AG09309 (cell line): ENCODE measurements around the gene ST6GAL2.

Experiments
- DNase-seq: peaks from one replicate; pipeline ENCODE4 v3.0.0-alpha.2; 2010; ENCODE audit warnings: low read depth
- H3K4me3 ChIP-seq: 2 replicates; pipeline ENCODE4 v1.5.1; 2011; ENCODE audit warnings: mild to moderate bottlenecking, low read depth, low read length, moderate library complexity; ENCODE audit not compliant: control insufficient read depth
- CTCF ChIP-seq: IDR thresholded peaks from 2 replicates; pipeline ENCODE4 v1.5.1; 2011; ENCODE audit warnings: mild to moderate bottlenecking, low read depth, low read length, inconsistent platforms; ENCODE audit not compliant: insufficient read depth, control insufficient read depth; ENCODE audit errors: missing control alignments

Gene ST6GAL2

GRCh38 chr2:106798826-106799552 lies 87.0 kb downstream of the ST6GAL2 start:
- no peak for DNase-seq
- no peak for TF ChIP-seq CTCF
- no peak overlapping the region for H3K4me3 ChIP-seq

GRCh38 chr2:106797494-106797893 lies 88.5 kb downstream of the ST6GAL2 start:
- no peak for TF ChIP-seq CTCF
- H3K4me3 ChIP-seq, result no peak overlapping the region
- no peak for DNase-seq

GRCh38 chr2:106792671-106793070 lies 93.3 kb downstream of the ST6GAL2 start:
- no peak for DNase-seq

GRCh38 chr2:106789185-106789584 lies 96.8 kb downstream of the ST6GAL2 start:
- H3K4me3 ChIP-seq, result no peak overlapping the region
- DNase-seq, result no peak
- no peak for TF ChIP-seq CTCF

More at GRCh38 chr2:106792671-106793070, 93.3 kb downstream of the ST6GAL2 start:
- H3K4me3 ChIP-seq, result no peak overlapping the region
- no peak for TF ChIP-seq CTCF

GRCh38 chr2:106782681-106783080 lies 103.3 kb downstream of the ST6GAL2 start:
- no peak for DNase-seq
- no peak for TF ChIP-seq CTCF
- no peak overlapping the region for H3K4me3 ChIP-seq

GRCh38 chr2:106781196-106781595 lies 104.8 kb downstream of the ST6GAL2 start:
- DNase-seq, result no peak
- no peak overlapping the region for H3K4me3 ChIP-seq
- TF ChIP-seq CTCF, result no peak
